Measurements from ENCODE around the gene ZFYVE9.

- no peak for TF ChIP-seq CTCF (tag by site-specific recombination; IDR thresholded peaks at IDR 0.05)
- TF ChIP-seq ZNF133 (tag by site-specific recombination; IDR thresholded peaks at IDR 0.05): no peak
- no peak for TF ChIP-seq ZNF580 (tag by site-specific recombination; IDR thresholded peaks at IDR 0.05)
- no peak for TF ChIP-seq REST (tag by site-specific recombination; IDR thresholded peaks at IDR 0.05)
- TF ChIP-seq ZSCAN30 (tag by site-specific recombination; IDR thresholded peaks at IDR 0.05): no peak
- TF ChIP-seq ZNF768 (tag by site-specific recombination; IDR thresholded peaks at IDR 0.05): no peak
These were observed 16.3 kb downstream of the ZFYVE9 start for GRCh38 chr1:52158218-52158617.

Measured in HEK293 (cell line).